Astrocyte (in vitro differentiated cells and primary cell): ENCODE data around the gene NABP1. TPM values are rescaled to one million over a fixed set of nuclear protein-coding genes. Genes with fewer than 3 reads are reported as not detected.
A peak's percentile ranks its signal among the peaks of the same experiment; 100 is the strongest.

Experiments used
- DNase-seq: peaks from one replicate; pipeline ENCODE4 v3.0.0-alpha.2; 2010; ENCODE audit warnings: low read depth
- FAIRE-seq: peaks from 2 replicates; lab custom pipeline; 2011; peaks lifted over from hg19 to GRCh38; lab: Jason Lieb, UNC
- H2AFZ ChIP-seq: 2 replicates; pipeline ENCODE4 v1.6.0; 2012; ENCODE audit warnings: low read depth, low read length, inconsistent platforms
- H3K27ac ChIP-seq: 2 replicates; pipeline ENCODE4 v1.5.1; 2011; ENCODE audit warnings: low read depth, low read length, inconsistent platforms
- H3K27me3 ChIP-seq: 2 replicates; pipeline ENCODE4 v1.6.0; 2011; ENCODE audit warnings: low read length, inconsistent platforms; ENCODE audit not compliant: insufficient read depth
- H3K36me3 ChIP-seq: 2 replicates; pipeline ENCODE4 v1.5.1; 2011; ENCODE audit warnings: low read length, inconsistent platforms; ENCODE audit not compliant: insufficient read depth
- H3K4me1 ChIP-seq: 2 replicates; pipeline ENCODE4 v1.5.1; 2011; ENCODE audit warnings: low read length, inconsistent platforms; ENCODE audit not compliant: insufficient read depth
- H3K4me2 ChIP-seq: 2 replicates; pipeline ENCODE4 v1.6.0; 2012; ENCODE audit warnings: low read length, inconsistent platforms
- H3K4me3 ChIP-seq: 2 replicates; pipeline ENCODE4 v1.5.1; 2011; ENCODE audit warnings: low read depth, mild to moderate bottlenecking, low read length, inconsistent platforms; ENCODE audit not compliant: insufficient read depth
- H3K79me2 ChIP-seq: 2 replicates; pipeline ENCODE4 v1.6.0; 2012; ENCODE audit warnings: mild to moderate bottlenecking, low read length, inconsistent platforms; ENCODE audit not compliant: insufficient read depth
- H3K9ac ChIP-seq: 2 replicates; pipeline ENCODE4 v1.6.0; 2012; ENCODE audit warnings: mild to moderate bottlenecking, low read length, inconsistent platforms
- H3K9me3 ChIP-seq: 2 replicates; pipeline ENCODE4 v1.5.1; 2012; ENCODE audit warnings: low read depth, mild to moderate bottlenecking, low read length, inconsistent platforms; ENCODE audit not compliant: insufficient read depth
- H4K20me1 ChIP-seq: 2 replicates; pipeline ENCODE4 v1.6.0; 2012; ENCODE audit warnings: low read length, inconsistent platforms; ENCODE audit not compliant: insufficient read depth
- H3K27ac Mint-ChIP-seq: one replicate; pipeline ENCODE4 v1.8.0; 2021; ENCODE audit warnings: mild to moderate bottlenecking, mixed read lengths; ENCODE audit not compliant: unreplicated experiment
- H3K27me3 Mint-ChIP-seq: one replicate; pipeline ENCODE4 v1.8.0; 2021; ENCODE audit warnings: low read depth, mixed read lengths; ENCODE audit not compliant: unreplicated experiment
- H3K36me3 Mint-ChIP-seq: one replicate; pipeline ENCODE4 v1.8.0; 2021; ENCODE audit warnings: low read depth, mixed read lengths; ENCODE audit not compliant: unreplicated experiment
- H3K4me1 Mint-ChIP-seq: one replicate; pipeline ENCODE4 v1.8.0; 2021; ENCODE audit warnings: low read depth, mixed read lengths; ENCODE audit not compliant: unreplicated experiment
- H3K4me3 Mint-ChIP-seq: one replicate; pipeline ENCODE4 v1.8.0; 2021; ENCODE audit warnings: mild to moderate bottlenecking, moderate library complexity, mixed read lengths; ENCODE audit not compliant: unreplicated experiment
- H3K9me3 Mint-ChIP-seq: one replicate; pipeline ENCODE4 v1.8.0; 2021; ENCODE audit warnings: mild to moderate bottlenecking, mixed read lengths; ENCODE audit not compliant: unreplicated experiment
- EZH2 ChIP-seq: IDR thresholded peaks from 2 replicates; pipeline ENCODE4 v1.6.1; 2012; ENCODE audit warnings: mild to moderate bottlenecking, low read length, inconsistent platforms; ENCODE audit not compliant: insufficient read depth
- total RNA-seq: library from RNA; stranded (reverse); gene quantifications from 2 replicates; pipeline ENCODE4 v1.2.1, GENCODE V29; 2021
- TF ChIP-seq, protein P1 (sequence below): IDR thresholded peaks from 2 replicates; pipeline ENCODE4 v1.5.1; 2011; ENCODE audit warnings: low read depth, mild to moderate bottlenecking, inconsistent platforms, low read length, moderate library complexity; ENCODE audit not compliant: insufficient read depth

The NABP1 gene
- total RNA-seq, 1 donor from 2014 or later = 213 TPM

DNA sequence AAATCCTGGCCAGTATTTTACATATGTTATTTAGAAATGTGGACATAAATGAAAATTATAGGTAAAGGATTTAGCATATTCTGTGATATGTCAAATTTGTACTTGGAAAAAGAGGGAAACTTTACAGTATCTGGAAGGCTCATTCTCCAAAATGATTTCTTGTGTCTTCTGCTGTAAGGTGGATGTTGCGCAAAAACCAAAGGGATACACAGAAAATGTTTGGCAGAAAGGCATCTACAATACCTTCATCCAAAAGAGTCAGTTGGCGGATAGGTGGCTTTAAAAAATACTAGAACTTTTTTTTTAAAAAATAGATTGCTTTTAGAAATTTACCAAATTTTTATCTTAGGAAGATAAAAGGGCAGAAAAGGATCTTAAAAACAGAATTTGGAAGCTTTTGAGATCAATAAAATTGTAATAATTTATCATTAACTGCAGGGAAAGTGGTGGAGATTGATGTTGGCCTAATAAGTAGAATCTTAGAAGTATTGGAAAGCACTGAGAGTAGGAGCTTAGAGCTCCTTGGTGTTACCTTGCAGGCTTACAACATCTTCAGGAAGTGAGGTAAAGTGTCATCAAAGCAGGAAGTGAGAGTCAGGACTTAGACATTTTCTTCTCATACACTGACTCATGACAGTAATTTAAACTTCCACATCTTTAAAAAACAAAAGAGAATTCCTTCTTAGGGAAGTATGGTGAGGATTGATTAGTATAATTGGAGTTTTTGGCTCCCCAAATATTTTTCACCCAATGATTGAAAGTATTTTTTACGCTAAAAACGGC lies 2.1 kb downstream of the NABP1 start:
- Mint-ChIP-seq H3K4me3 (peak overlapping the region; percentile 88), H3K27me3 (no peaks in the 10 kb centered on the region), H3K4me1 (peaks cover 32% of the 10 kb centered on the region), H3K36me3 (peaks cover 21% of the 10 kb centered on the region), H3K9me3 (no peaks in the 10 kb centered on the region), H3K27ac (peak overlapping the region; percentile 94)
- H3K9ac ChIP-seq = peak overlapping the region; percentile 96
- peak overlapping the region; percentile 90 for H3K4me3 ChIP-seq
- no peaks in the 10 kb centered on the region for H3K27me3 ChIP-seq
- peak overlapping the region; percentile 92 for H3K4me2 ChIP-seq
- H3K4me1 ChIP-seq = peaks cover 26% of the 10 kb centered on the region
- peak; percentile 90 for DNase-seq
- peaks cover 66% of the 10 kb centered on the region for H3K79me2 ChIP-seq
- TF ChIP-seq, protein P1, sequence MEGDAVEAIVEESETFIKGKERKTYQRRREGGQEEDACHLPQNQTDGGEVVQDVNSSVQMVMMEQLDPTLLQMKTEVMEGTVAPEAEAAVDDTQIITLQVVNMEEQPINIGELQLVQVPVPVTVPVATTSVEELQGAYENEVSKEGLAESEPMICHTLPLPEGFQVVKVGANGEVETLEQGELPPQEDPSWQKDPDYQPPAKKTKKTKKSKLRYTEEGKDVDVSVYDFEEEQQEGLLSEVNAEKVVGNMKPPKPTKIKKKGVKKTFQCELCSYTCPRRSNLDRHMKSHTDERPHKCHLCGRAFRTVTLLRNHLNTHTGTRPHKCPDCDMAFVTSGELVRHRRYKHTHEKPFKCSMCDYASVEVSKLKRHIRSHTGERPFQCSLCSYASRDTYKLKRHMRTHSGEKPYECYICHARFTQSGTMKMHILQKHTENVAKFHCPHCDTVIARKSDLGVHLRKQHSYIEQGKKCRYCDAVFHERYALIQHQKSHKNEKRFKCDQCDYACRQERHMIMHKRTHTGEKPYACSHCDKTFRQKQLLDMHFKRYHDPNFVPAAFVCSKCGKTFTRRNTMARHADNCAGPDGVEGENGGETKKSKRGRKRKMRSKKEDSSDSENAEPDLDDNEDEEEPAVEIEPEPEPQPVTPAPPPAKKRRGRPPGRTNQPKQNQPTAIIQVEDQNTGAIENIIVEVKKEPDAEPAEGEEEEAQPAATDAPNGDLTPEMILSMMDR = no peak
- no peak for TF ChIP-seq EZH2
- peaks cover 9% of the 10 kb centered on the region for H4K20me1 ChIP-seq
- peaks cover 26% of the 10 kb centered on the region for H3K36me3 ChIP-seq
- H3K9me3 ChIP-seq = no peaks in the 10 kb centered on the region
- FAIRE-seq = peak; percentile 78
- H3K27ac ChIP-seq = peak overlapping the region; percentile 98
- no peak overlapping the region for H2AFZ ChIP-seq

DNA sequence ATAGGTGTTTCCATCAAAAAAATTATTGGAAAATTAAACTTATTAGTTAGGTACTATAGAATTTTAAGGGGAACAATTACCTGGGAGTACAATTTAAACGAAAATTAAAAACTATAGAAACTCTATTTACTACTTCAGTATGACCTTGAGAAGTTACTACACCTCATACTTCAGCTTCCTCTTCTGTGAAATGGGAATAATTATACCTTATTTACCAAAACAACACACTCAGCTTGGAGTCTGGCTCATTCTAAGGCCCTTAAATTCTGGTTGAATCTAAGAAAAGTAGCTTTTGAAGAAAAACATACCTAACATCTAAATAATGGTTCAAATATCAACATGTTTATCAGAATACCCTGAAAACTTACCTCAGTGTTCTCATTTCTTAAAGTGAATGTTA lies 2.7 kb downstream of the NABP1 start:
- Histone ChIP-seq H3K4me3 (peak overlapping the region; percentile 90), H3K79me2 (peaks cover 66% of the 10 kb centered on the region), H3K36me3 (peaks cover 32% of the 10 kb centered on the region), H2AFZ (no peak overlapping the region), H3K9ac (peak overlapping the region; percentile 96), H4K20me1 (peaks cover 9% of the 10 kb centered on the region), H3K4me2 (peak overlapping the region; percentile 92), H3K4me1 (peaks cover 31% of the 10 kb centered on the region), H3K27me3 (no peaks in the 10 kb centered on the region), H3K9me3 (no peaks in the 10 kb centered on the region), H3K27ac (peak overlapping the region; percentile 98)
- no peak for DNase-seq
- peaks cover 21% of the 10 kb centered on the region for H3K36me3 Mint-ChIP-seq
- FAIRE-seq = no peak
- H3K4me3 Mint-ChIP-seq = peak overlapping the region; percentile 88
- TF ChIP-seq, protein P1 = no peak
- no peak for TF ChIP-seq EZH2
- H3K27me3 Mint-ChIP-seq = no peaks in the 10 kb centered on the region
- H3K27ac Mint-ChIP-seq = peak overlapping the region; percentile 94
- no peaks in the 10 kb centered on the region for H3K9me3 Mint-ChIP-seq
- H3K4me1 Mint-ChIP-seq = peaks cover 34% of the 10 kb centered on the region

DNA sequence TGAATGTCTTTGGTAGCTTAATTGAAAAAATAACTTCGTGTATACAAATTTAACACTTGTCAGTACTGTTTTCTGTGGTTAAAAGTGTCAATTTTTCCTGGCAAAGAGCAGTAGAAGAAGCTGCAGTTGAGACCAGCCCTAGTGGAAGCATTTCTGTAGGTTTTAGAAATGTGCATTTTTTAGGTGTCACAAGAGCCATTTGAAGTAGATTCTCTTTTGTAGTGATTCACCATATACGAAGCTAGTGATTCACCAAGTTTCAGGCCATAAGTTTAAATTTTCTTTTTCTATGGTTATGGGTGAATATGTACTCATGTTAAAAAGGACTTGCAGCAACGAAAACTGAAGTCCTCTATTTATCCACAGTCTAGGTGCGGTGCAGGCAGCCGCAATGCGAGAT lies 4.2 kb downstream of the NABP1 start:
- Histone ChIP-seq H3K27me3 (no peaks in the 10 kb centered on the region), H4K20me1 (peaks cover 9% of the 10 kb centered on the region), H3K79me2 (peaks cover 66% of the 10 kb centered on the region), H3K36me3 (peaks cover 45% of the 10 kb centered on the region), H3K4me2 (peak overlapping the region; percentile 92), H3K9me3 (no peaks in the 10 kb centered on the region), H3K27ac (peak overlapping the region; percentile 56), H2AFZ (no peak overlapping the region), H3K4me1 (peaks cover 38% of the 10 kb centered on the region), H3K4me3 (peak overlapping the region; percentile 90), H3K9ac (peak overlapping the region; percentile 51)
- Mint-ChIP-seq H3K4me1 (peaks cover 36% of the 10 kb centered on the region), H3K4me3 (peak overlapping the region; percentile 88), H3K27me3 (no peaks in the 10 kb centered on the region), H3K36me3 (peaks cover 21% of the 10 kb centered on the region), H3K27ac (peak overlapping the region; percentile 58), H3K9me3 (no peaks in the 10 kb centered on the region)
- DNase-seq (peak; percentile 49), FAIRE-seq (no peak)
- TF ChIP-seq EZH2 = no peak
- TF ChIP-seq, protein P1 = no peak
